NCI-H82 treated with DMSO at 0.1 percent for 48 hours (cell line): ENCODE measurements around the gene LHFPL2.
"Not testable (repeated sequence)": the region's sequence is repeated elsewhere in the genome, so short reads cannot be mapped to it uniquely, and the experiment has no call there.

Experiments
- DNase-seq: peaks from one replicate; lab custom pipeline; 2025; ENCODE audit not compliant: unreplicated experiment; lab: John Stamatoyannopoulos, UW

The LHFPL2 gene

DNA sequence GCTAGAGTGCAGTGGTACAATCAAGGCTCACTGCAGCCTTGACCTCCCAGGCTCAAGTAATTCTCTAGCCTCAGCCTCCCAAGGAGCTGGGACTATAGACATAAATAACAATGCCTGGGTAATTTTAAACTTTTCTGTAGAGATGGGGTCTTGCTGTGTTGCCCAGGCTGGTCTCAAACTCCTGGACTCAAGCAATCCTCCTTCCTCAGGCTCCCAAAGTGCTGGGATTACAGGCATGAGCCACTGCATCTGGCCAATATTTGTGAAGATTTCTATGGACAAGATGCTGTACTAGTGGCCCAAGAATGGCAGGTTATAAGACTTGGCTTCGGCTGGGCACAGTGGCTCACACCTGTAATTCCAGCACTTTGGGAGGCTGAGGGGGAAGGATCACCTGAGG, 18.4 kb upstream of the LHFPL2 start:
- DNase-seq, result not testable (repeated sequence)

DNA sequence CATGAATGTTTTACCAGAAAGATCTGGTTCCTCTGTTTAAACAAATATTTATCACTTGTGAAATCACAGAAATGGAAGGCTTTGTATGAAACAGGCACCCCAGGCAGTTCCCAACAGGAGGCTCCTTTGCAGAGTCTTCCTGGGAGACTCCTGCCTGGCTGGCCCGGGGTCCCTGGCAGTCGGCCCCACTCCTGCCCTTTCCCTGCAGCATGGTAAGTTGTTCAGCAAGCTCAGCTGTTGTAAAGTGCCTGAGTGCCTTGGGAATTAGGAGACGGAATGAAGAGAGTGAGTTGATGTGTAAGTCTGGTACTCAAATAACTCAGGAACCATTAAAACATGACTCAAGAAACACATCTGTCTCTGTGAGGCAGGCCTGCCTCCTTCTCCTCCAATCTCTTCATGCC, 17.5 kb upstream of the LHFPL2 start:
- DNase-seq, result no peak

DNA sequence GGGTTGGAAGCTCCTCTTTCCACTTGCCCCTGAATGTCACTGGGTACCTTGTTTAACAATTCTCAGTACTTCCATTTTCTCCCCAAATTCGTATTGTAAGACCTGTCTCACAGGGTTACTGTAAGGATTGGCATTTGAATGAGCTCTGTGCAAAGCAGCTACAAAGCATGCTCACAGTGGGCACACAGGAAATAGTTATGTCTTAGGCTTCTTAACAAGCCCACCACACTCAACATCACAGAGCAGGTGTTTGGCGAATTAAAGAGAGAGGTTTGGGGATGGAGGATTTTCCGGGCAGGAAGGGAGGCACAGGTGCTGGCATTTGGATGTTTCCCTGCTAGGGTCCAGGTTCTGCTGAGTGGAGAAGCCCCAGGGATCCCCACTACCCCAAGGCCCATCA, 17.0 kb upstream of the LHFPL2 start:
- DNase-seq, result no peak

DNA sequence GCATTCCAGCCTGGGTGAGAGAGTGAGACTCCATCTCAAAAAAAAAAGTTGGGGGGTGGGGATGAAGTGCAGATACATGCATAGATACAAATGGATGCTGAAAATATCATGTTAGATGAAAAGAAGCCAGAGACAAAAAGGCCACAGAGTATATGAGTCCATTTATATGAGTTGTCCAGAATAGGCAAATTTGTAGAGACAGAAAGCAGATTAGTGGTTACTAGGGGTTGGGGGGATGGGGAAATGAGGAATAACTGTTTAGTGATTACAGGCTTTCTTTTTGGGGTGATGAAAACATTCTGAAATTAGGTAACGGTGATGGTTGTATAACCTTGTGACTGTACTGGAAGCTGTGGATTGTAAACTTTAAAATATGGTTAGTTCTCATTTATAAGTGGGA, 13.8 kb upstream of the LHFPL2 start:
- DNase-seq, result no peak

DNA sequence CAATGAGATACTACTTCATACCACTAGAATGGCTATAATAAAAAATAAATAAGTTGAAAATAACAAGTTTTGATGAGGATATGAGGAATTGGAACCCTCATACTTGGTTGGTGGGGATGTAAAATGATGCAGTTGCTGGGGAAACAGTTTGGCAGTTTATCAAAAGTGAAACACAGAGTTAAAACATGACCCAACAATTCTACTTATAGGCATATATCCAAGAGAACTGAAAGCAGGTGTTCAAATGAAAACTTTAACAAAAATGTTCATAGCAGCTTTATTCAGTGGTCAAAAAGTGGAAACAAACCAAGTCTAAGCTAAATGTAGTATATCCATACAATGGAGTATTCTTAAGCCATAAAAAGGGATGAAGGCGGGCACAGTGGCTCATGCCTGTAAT, 13.1 kb upstream of the LHFPL2 start:
- no peak for DNase-seq

DNA sequence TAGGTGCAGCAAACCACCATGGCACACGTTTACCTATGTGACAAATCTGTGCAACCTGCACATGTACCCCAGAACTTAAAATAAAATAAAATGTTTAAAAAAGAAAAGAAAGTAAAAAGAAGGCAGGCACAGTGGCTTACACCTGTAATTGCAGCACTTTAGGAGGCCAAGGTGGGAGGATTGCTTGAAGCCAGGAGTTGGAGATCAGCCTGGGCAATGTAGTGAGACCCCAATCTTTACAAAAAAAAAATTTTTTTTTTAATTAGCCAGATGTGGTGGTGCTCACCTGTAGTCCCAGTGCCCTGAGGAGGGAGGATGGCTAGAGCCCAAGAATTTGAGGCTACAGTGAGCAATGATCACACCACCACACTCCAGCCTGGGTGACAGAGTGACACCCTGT, 12.5 kb upstream of the LHFPL2 start:
- no peak for DNase-seq

DNA sequence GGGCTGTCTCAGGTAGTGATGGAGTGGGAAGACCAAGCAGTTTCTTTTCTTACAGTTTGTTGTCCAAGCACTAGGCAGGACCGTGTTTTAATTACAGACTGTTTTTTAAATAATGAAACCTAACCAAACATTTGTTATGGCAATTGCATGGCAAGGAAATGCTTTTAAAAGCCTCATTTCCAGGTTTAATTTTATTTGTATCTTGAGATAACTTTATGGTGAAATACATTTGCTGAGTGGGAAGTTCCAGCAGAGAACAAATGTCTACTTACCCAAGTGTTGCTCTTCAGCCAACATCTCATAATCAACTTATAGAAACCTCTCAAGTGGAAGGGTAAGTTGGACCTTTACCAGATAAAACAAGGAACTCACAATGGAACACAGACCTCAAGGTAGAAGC, 11.8 kb upstream of the LHFPL2 start:
- no peak for DNase-seq

DNA sequence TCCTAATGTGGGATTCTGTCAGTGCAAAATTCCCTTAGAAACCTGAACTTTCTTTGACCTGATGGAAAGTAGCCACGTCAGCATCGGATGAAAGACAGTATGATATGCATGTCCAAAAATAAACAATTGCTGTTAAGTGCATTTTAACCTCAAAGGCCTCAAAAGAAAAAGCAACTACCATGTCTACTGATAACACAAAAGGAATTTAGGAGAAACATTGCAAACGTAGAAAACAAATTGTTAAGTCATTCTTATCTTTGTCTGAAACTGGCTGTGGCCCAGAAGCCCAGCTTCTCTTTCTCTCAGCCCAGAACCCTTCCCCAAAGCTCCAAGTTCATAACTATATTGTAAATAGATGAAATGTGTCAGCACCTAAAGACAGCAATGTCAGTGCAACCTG, 11.1 kb upstream of the LHFPL2 start:
- no peak for DNase-seq

DNA sequence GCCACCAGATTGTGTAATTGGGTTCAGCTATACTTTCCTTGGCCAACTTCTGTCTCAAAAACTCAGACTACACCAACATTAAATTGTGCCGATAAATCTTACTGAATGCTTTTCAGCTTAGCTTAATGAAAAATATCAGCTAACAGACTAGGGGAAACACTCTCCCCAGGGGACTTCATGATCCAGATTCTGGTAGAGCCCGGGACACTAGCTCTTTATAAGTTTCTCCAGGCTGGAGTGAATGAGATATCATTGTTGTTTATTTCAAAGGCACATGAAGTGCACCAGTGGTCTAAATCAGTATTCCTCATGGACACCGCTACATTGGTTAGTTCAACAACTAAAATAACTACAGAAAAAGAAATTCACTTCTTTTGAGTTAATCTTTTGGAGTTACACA, 10.5 kb upstream of the LHFPL2 start:
- DNase-seq, result no peak

DNA sequence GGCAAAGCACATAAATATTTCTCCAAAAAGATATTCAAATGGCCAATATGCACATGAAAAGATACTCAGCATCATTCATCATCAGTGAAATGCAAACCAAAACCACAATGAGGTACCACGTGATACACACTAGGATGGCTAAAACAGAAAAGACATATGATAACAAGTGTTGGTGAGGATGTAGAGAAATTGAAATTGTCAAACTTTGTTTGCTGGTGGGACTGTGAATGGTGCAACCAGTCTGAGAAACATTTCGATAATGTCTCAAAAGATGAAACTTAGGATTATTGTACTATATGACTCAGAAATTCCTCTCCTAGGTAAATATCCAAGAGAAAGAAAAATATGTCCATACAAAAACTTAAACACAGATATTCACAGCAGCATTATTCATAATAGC, 8.6 kb upstream of the LHFPL2 start:
- DNase-seq, result no peak

DNA sequence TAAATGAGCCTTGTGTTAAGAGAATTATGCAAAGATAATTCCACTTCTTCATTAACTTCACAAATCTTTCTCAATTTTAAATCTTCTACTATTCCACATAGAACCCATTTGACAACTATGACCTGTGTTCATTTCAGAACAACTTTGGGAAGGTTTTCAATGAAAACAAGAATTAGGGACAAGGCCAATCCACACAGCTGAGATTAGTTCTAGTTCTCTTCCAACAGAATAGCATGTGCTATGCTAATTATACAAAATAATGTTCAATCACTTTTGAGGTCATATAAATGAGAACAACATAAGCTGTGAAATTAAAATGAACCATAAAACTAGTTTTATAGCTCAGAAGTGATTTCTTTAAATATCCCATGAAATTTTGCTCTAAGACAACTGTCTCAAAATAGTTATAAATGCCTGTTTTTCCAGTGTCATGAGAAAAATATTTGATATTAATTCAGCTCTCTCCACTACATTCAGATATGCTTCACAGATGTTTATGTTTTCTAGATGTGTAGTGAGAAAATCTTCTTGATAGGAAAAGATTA, 7.2 kb upstream of the LHFPL2 start:
- no peak for DNase-seq

DNA sequence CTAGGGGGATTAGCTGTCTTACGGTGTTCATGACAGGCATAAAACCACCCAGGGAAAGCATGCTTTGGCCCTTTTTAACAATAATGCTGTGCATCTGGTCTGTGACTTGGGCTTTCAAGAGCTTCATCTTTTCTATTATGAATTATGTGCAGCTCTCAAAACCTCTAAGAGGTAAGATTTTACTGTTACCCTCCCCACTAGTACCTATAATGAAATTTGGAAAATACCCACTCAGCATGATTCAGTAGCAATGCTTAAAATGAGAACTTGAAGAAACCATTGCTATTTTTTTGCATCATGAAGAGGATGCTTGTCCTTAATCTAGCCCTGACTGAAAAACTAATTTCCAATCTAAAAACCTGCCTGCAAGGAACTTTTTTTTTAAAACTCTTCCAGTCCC, 5.8 kb upstream of the LHFPL2 start:
- no peak for DNase-seq

DNA sequence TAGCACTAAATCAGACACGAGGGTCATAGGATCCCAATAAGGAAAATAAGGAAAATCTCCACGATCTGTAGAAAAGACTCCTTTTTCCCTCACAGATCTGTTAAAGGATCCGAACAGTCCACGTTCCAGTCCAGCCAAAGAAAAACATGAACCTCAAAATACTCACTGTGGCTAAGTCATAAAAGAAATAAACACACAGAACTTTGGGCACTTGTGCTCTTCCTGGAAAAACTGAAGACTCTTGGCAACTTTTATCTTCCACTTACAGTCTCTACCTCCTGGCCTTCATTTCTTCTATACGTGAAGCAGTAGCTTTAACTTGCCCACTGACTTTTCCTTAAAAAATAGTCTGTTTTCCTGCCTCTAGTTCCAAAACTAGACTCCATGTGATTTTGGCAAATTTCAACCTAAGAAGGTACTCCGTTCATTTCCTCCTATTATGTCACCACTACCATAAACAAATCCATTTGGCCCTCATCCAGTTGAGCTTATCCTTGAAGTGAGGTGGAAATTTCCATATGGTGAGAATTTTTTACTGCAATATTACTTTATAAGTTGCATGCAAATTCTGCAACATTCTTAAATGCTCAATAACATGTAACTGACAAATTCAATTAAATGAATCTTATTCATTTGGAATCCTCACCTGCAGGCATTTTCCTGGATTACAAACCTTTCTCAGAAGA, 5.3 kb upstream of the LHFPL2 start:
- DNase-seq, result no peak

DNA sequence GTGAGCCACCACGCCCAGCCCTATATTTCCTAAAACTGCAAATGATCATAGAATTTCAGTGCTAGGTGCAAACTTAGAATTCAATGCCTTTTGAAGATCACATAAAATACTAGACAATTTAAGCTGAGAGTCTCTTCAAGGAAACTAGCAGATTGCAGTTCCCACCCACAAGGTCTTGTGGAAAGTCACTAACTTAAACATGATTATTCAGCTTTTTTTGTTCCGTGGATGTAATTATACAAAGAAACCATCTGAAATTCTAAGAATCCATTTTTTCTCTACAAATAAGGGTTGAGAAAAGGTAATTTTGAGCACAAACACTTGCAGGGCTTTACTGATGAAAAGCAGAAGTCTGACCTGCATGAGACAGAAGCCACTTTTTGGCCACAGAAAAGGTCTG, 4.5 kb upstream of the LHFPL2 start:
- DNase-seq, result no peak

DNA sequence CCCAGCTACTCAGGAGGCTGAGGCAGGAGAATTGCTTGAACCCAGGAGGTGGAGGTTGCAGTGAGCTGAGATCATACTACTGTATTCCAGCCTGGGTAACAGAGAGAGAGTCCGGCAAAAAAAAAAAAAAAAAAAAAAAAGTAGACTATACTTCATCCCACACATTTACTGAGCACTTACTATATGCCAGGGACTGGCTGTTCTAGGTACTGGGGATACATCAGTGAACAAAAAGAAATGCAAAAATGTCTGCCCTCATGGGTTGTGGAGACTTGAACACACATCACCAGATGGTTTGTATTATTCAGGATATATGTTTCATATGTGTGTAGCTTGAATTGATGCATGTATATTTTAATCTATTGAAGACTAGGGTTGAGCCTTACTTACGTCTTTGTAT, 2.9 kb upstream of the LHFPL2 start:
- no peak for DNase-seq

DNA sequence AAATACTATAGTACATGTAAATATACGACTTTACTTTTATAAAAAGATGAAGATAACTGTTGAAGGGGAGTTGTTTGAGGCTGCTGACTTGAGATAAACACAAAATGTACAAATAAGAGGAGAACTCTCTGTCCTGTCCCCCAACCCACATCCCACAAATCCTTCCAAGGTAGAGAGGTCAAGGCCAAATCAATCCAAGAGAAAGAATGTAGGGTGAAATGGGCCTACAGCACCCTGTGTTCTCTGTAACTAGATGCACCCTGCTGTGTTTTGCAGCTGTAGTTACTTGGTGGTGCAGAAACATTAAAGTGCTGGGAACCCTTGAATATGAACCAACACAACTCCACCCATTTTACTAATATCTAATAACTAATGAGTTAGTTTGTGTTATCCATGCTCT, 2.0 kb upstream of the LHFPL2 start:
- no peak for DNase-seq

DNA sequence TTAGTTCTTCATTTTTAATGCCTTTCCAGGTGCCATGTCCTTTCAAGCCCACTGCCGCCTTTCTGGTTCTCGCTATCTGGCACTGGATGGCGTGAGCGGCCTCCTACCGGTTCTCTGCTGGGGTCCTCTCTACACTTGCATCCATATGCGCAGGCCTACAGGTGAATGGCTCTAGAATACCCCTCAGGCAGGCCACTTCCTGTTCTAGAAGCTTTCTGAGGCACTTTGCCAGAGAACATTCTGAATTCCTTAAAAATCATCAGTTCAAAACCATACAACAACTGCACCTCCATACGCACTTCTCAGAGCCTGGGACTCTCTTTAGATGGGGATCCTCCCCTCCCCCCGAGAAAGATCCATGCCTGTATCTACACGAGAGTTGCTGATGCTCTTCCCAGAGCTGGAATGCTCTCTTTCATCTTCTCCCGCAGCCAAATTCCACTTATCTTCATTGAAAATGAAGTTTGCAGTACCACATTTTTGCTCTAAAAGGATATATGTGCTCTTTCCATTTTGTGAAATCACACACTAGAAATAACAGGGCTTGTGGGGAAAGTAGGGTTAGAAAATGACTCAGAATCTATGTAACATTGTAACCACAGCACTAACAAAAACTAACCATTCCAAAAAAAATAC, 1.4 kb upstream of the LHFPL2 start:
- no peak for DNase-seq

DNA sequence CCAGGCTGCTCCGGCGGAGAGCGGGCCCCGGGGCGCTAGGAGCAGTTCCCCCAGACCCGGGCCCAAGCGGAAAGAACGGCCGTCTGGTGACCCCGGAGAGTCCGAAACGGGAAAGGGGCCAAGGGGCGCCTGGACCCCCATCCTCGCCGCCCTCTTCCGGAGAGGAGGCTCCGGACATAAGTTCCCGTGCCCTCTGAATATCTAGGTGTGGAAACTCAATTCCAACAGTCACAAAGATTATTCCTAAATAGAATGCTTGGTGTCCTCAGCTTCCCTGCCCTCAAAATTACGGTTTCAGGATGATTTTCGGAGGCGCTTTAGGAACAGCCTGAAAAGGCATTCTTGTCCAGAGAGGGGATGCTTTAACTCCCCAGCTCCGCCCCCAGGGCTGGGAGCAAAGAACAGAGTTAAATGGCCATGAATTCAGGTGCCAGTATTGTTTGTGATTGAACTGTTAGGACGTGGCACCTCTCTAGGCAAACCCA, 681 bp upstream of the LHFPL2 start:
- no peak for DNase-seq

DNA sequence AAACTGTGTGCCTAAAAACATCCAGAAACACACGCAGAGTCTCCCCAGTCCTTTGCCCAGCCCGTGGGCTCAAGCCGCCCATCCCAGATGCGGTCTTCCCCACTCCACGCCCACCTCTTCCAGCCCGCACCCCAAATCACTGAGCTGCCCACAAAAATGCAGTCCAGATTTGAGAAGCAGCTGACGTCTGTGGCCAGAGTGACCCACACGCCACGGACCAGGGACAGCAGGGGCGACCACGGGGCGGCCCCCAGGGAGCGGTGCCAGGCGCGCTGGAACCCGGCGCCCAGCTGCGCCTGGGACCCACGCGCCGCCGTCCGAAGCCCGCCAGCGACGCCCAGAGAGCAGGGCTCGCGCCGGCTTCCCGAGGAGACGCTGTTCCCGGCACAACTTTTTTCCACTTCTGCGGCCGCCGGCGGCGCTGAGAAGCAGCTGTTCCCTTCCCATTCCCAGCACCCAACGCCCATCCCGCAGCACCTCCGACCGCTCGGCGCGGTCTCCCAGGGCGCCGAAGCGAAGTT, 674 bp downstream of the LHFPL2 start:
- no peak for DNase-seq

DNA sequence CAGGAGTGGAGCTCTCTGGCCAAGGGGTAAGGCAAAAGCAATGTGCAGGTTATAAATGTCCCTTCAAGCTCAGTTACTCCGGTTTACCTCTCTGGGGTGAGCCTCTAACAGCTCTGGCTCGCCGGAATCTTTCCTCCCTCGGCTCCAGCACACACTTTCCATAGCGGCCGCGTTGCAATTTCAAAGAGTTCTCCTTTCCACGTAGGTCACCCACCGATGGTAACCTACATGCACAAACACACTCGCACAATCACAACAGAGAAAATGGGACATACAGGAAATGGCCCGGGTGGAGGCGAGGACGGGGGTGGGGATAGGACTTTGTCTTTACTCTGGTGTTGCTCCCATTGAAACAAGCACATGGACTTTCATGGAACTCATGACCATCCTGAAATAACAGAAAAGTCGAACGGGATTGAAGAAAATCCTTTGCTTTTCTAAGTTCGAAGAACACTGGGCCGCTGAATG, 1.2 kb downstream of the LHFPL2 start:
- peak; percentile 13 for DNase-seq

DNA sequence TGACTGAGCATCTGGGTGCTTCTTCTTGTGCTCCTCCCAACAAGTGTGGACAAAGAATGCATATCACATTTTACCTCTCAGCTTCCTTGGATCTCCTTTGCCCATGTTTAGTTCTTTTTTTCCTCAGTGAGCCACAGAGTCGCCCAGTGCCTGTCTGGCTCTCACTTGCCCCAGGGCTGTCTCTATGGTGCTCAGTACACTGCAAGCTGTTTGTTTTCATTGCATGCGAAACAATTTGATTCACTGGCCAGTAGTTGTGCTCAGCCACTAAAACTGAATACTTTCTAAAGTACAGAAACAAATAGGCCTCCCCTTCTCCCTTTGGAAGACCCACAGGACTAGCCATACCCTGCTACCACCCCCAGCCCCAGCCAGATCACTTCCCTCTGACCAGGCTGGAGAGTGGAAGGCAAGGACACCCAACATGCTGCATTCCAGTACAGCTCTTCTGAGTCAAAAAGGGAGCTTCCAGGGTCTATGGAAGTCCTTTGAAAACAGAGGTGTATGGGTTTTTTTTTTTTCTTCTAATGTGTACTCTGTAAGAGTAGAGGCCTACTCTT, 3.8 kb downstream of the LHFPL2 start:
- no peak for DNase-seq

DNA sequence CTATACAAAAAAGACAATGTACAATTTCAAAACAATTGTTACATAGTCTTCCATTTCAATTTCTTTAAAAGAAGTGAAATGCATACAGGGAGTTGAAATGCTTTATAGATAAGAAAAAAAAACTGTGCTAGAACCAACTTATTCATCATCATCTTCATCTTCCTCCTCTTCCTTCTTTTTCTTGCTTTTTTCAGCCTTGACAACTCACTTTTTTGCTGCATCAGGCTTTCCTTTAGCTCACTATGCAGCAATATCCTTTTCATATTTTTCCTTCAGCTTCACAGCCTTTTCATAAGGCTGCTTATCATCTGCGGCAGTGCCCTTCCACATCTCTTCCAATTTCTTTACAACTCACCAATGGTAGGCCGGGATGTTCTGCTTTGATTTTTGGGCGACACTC, 4.4 kb downstream of the LHFPL2 start:
- no peak for DNase-seq
